Measurements from ENCODE around the gene SNX24.

Gene SNX24

GRCh38 chr5:122948319-122948718 lies 102.9 kb downstream of the SNX24 start:
- no peak for TF ChIP-seq GATA3 (IDR thresholded peaks at IDR 0.05; ENCODE audit: low read depth, low read length)
- TF ChIP-seq GATA2 (IDR thresholded peaks at IDR 0.05; ENCODE audit: low read depth, low read length) = no peak

GRCh38 chr5:122951658-122952057 lies 106.2 kb downstream of the SNX24 start:
- no peak for TF ChIP-seq GATA2 (IDR thresholded peaks at IDR 0.05; ENCODE audit: low read depth, low read length)
- no peak for TF ChIP-seq GATA3 (IDR thresholded peaks at IDR 0.05; ENCODE audit: low read depth, low read length)

- TF ChIP-seq GATA3 (IDR thresholded peaks at IDR 0.05; ENCODE audit: low read depth, low read length) (no peak), GATA2 (IDR thresholded peaks at IDR 0.05; ENCODE audit: low read depth, low read length) (no peak)
These were observed 109.3 kb downstream of the SNX24 start for GRCh38 chr5:122954719-122955118.

GRCh38 chr5:122957457-122957856 lies 112.0 kb downstream of the SNX24 start:
- no peak for TF ChIP-seq GATA2 (IDR thresholded peaks at IDR 0.05; ENCODE audit: low read depth, low read length)
- TF ChIP-seq GATA3 (IDR thresholded peaks at IDR 0.05; ENCODE audit: low read depth, low read length) = no peak

- TF ChIP-seq GATA3 (IDR thresholded peaks at IDR 0.05; ENCODE audit: low read depth, low read length) = no peak
- TF ChIP-seq GATA2 (IDR thresholded peaks at IDR 0.05; ENCODE audit: low read depth, low read length) = no peak
These were observed 114.5 kb downstream of the SNX24 start for GRCh38 chr5:122959740-122960445.

- TF ChIP-seq GATA2 (IDR thresholded peaks at IDR 0.05; ENCODE audit: low read depth, low read length) (no peak), GATA3 (IDR thresholded peaks at IDR 0.05; ENCODE audit: low read depth, low read length) (no peak)
These were observed 117.9 kb downstream of the SNX24 start for GRCh38 chr5:122963305-122963704.

- TF ChIP-seq GATA3 (IDR thresholded peaks at IDR 0.05; ENCODE audit: low read depth, low read length) (no peak), GATA2 (IDR thresholded peaks at IDR 0.05; ENCODE audit: low read depth, low read length) (no peak)
These were observed 119.7 kb downstream of the SNX24 start for GRCh38 chr5:122965111-122965510.

- TF ChIP-seq GATA2 (IDR thresholded peaks at IDR 0.05; ENCODE audit: low read depth, low read length) (no peak), GATA3 (IDR thresholded peaks at IDR 0.05; ENCODE audit: low read depth, low read length) (no peak)
These were observed 121.7 kb downstream of the SNX24 start for GRCh38 chr5:122967085-122967484.

GRCh38 chr5:122967625-122968024 lies 122.2 kb downstream of the SNX24 start:
- TF ChIP-seq GATA3 (IDR thresholded peaks at IDR 0.05; ENCODE audit: low read depth, low read length) (no peak), GATA2 (IDR thresholded peaks at IDR 0.05; ENCODE audit: low read depth, low read length) (no peak)

GRCh38 chr5:122971333-122971732 lies 125.9 kb downstream of the SNX24 start:
- TF ChIP-seq GATA2 (IDR thresholded peaks at IDR 0.05; ENCODE audit: low read depth, low read length) (no peak), GATA3 (IDR thresholded peaks at IDR 0.05; ENCODE audit: low read depth, low read length) (no peak)

GRCh38 chr5:122972877-122973276 lies 127.5 kb downstream of the SNX24 start:
- no peak for TF ChIP-seq GATA2 (IDR thresholded peaks at IDR 0.05; ENCODE audit: low read depth, low read length)
- no peak for TF ChIP-seq GATA3 (IDR thresholded peaks at IDR 0.05; ENCODE audit: low read depth, low read length)

- TF ChIP-seq GATA3 (IDR thresholded peaks at IDR 0.05; ENCODE audit: low read depth, low read length) (no peak), GATA2 (IDR thresholded peaks at IDR 0.05; ENCODE audit: low read depth, low read length) (no peak)
These were observed 131.9 kb downstream of the SNX24 start for GRCh38 chr5:122977319-122977718.

GRCh38 chr5:122978068-122978467 lies 132.7 kb downstream of the SNX24 start:
- TF ChIP-seq GATA3 (IDR thresholded peaks at IDR 0.05; ENCODE audit: low read depth, low read length) = no peak
- no peak for TF ChIP-seq GATA2 (IDR thresholded peaks at IDR 0.05; ENCODE audit: low read depth, low read length)

GRCh38 chr5:122978644-122979297 lies 133.4 kb downstream of the SNX24 start:
- TF ChIP-seq GATA3 (IDR thresholded peaks at IDR 0.05; ENCODE audit: low read depth, low read length) (no peak), GATA2 (IDR thresholded peaks at IDR 0.05; ENCODE audit: low read depth, low read length) (no peak)

GRCh38 chr5:122981846-122982245 lies 136.4 kb downstream of the SNX24 start:
- no peak for TF ChIP-seq GATA2 (IDR thresholded peaks at IDR 0.05; ENCODE audit: low read depth, low read length)
- TF ChIP-seq GATA3 (IDR thresholded peaks at IDR 0.05; ENCODE audit: low read depth, low read length) = no peak

Data from SH-SY5Y (cell line).